Neural progenitor cell (in vitro differentiated cells): ENCODE data around the gene KCNB1.

ENCODE experiments used
- EZH2 ChIP-seq: fragments of 200-600 bp; sonication (generic); IDR thresholded peaks from 2 replicates; pipeline ENCODE4 v1.6.1; 2017; ENCODE audit warnings: antibody characterized with exemption, mild to moderate bottlenecking, moderate library complexity
- EZH2phosphoT487 ChIP-seq: fragments of 200-600 bp; sonication (generic); IDR thresholded peaks from 2 replicates; pipeline ENCODE4 v1.6.1; 2017; ENCODE audit warnings: antibody characterized with exemption
- TF ChIP-seq, protein P1 (sequence below): fragments of 200-600 bp; sonication (generic); IDR thresholded peaks from 2 replicates; pipeline ENCODE4 v1.5.1; 2017; ENCODE audit warnings: antibody characterized with exemption, mild to moderate bottlenecking

DNA sequence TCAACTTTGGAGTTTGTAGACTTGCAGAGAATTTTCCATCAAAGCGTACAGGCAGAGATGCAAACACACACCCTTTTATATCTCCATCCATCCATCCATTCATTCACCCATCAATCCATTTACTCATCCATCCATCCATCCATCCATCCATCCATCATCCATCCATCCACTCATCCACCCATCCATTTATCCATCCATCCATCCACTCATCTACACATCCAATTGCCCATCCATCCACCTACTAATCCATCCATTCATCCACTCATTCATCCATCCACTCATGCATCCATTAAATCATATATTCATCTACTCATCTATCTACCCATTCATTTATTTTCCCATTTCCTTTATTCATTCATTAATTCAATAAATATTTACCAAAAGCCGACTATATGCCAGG is 52.1 kb downstream of the KCNB1 start:
- TF ChIP-seq, protein P1, sequence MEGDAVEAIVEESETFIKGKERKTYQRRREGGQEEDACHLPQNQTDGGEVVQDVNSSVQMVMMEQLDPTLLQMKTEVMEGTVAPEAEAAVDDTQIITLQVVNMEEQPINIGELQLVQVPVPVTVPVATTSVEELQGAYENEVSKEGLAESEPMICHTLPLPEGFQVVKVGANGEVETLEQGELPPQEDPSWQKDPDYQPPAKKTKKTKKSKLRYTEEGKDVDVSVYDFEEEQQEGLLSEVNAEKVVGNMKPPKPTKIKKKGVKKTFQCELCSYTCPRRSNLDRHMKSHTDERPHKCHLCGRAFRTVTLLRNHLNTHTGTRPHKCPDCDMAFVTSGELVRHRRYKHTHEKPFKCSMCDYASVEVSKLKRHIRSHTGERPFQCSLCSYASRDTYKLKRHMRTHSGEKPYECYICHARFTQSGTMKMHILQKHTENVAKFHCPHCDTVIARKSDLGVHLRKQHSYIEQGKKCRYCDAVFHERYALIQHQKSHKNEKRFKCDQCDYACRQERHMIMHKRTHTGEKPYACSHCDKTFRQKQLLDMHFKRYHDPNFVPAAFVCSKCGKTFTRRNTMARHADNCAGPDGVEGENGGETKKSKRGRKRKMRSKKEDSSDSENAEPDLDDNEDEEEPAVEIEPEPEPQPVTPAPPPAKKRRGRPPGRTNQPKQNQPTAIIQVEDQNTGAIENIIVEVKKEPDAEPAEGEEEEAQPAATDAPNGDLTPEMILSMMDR = no peak
- TF ChIP-seq EZH2 (no peak), EZH2phosphoT487 (no peak)
